ENCODE data around the gene CHRM4. TPM values are rescaled to one million over a fixed set of nuclear protein-coding genes. Genes with fewer than 3 reads are reported as not detected.
A peak's percentile ranks its signal among the peaks of the same experiment; 100 is the strongest.

Gene CHRM4
- polyA plus RNA-seq, 1 experiment: 0.10 TPM

GRCh38 chr11:46389450-46390330 is 1.9 kb downstream of the CHRM4 start:
- POLR2A ChIA-PET: no interaction called here
- CTCF ChIA-PET: interaction anchor here (0.6 to 7.2 kb wide), 33 partner anchors 9 to 229 kb away, joined by 3 to 81 read pairs (median 4); partner anchors contain the start of gene ATG13
- Histone ChIP-seq H3K4me3 (ENCODE audit: low read depth, low read length) (peak overlapping the region; percentile 51), H3K36me3 (ENCODE audit: control insufficient read depth, insufficient read depth, low read length) (no peaks in the 10 kb centered on the region), H3K27me3 (ENCODE audit: control insufficient read depth, insufficient read depth, low read length) (peaks cover 20% of the 10 kb centered on the region)
- DNase-seq (ENCODE audit: low read depth): no peak
- peak; percentile 93 for TF ChIP-seq CTCF (IDR thresholded peaks at IDR 0.05; ENCODE audit: insufficient read depth, low read depth, low read length)

GRCh38 chr11:46388619-46389449 is 2.7 kb downstream of the CHRM4 start:
- DNase-seq (ENCODE audit: low read depth): no peak
- H3K36me3 ChIP-seq (ENCODE audit: control insufficient read depth, insufficient read depth, low read length): no peaks in the 10 kb centered on the region
- ChIA-PET CTCF (interaction anchor here (0.7 to 7.2 kb wide), 30 partner anchors 9 to 420 kb away, joined by 3 to 81 read pairs (median 4); partner anchors contain the start of gene ATG13), POLR2A (no interaction called here)
- H3K4me3 ChIP-seq (ENCODE audit: low read depth, low read length): no peak overlapping the region
- H3K27me3 ChIP-seq (ENCODE audit: control insufficient read depth, insufficient read depth, low read length): peaks cover 20% of the 10 kb centered on the region
- TF ChIP-seq CTCF (IDR thresholded peaks at IDR 0.05; ENCODE audit: insufficient read depth, low read depth, low read length): no peak

DNA sequence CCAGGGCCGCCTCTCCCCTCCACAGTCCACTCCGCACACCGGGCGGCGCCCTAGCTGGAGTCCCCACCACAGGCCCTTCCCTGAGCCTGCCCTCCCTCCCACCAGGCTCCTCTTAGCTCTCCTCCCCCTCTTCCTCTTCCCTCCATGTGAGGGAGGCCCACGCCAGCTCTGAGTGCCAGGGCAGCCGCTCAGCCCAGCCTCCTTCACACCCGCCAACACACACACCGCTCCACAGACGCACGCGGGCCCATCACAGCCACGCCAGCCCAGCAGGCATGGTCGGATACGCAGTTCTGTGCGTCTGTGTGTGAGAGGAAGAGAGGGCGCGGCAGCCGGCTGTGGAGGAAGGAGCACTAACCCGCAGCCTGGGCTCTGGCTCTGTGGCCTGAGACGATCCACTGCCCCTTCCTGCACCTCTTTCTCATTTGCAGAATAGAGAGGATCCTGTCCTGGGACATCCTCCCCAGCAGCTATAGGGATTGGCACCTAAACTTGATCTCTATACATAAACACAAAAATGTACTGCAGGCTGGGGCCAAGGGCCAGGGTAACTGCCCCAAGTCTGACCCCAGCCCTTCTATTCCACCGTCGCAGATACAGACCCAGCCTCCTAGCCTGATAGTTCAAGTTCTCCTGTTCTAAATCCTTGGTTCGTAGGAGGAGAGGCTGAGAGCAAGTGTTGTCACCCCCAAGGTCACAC is 3.5 kb downstream of the CHRM4 start:
- CTCF ChIA-PET: interaction anchor here (0.9 to 7.2 kb wide), 20 partner anchors 8 to 421 kb away, joined by 3 to 81 read pairs (median 4); partner anchors contain the start of gene ATG13
- no peak for DNase-seq (ENCODE audit: low read depth)
- Histone ChIP-seq H3K27me3 (ENCODE audit: control insufficient read depth, insufficient read depth, low read length) (peaks cover 20% of the 10 kb centered on the region), H3K4me3 (ENCODE audit: low read depth, low read length) (no peak overlapping the region), H3K36me3 (ENCODE audit: control insufficient read depth, insufficient read depth, low read length) (no peaks in the 10 kb centered on the region)
- POLR2A ChIA-PET: no interaction called here
- no peak for TF ChIP-seq CTCF (IDR thresholded peaks at IDR 0.05; ENCODE audit: insufficient read depth, low read depth, low read length)

- ChIA-PET POLR2A (no interaction called here), CTCF (interaction anchor here (0.7 to 7.2 kb wide), 5 partner anchors 67 to 154 kb away, joined by 3 to 81 read pairs (median 20); no protein-coding TSS in a partner anchor)
- H3K4me3 ChIP-seq (ENCODE audit: low read depth, low read length): no peak overlapping the region
- no peak for DNase-seq (ENCODE audit: low read depth)
- peaks cover 20% of the 10 kb centered on the region for H3K27me3 ChIP-seq (ENCODE audit: control insufficient read depth, insufficient read depth, low read length)
- no peaks in the 10 kb centered on the region for H3K36me3 ChIP-seq (ENCODE audit: control insufficient read depth, insufficient read depth, low read length)
- TF ChIP-seq CTCF (IDR thresholded peaks at IDR 0.05; ENCODE audit: insufficient read depth, low read depth, low read length): no peak
These were observed 4.1 kb downstream of the CHRM4 start for GRCh38 chr11:46387456-46387855.
